ENCODE results near the gene SPTB. TPM values are rescaled to one million over a fixed set of nuclear protein-coding genes. Genes with fewer than 3 reads are reported as not detected.

The SPTB gene
- total RNA-seq, 2 donors from 2014 or later, result 5.6 to 9.9 TPM

GRCh38 chr14:64841121-64841651 is 38.5 kb downstream of the SPTB start:
- ATAC-seq (ENCODE audit: insufficient number of reproducible peaks, low FRiP score, low read depth) (no peak), DNase-seq (ENCODE audit: low spot score) (no peak)
- Histone ChIP-seq H3K4me3 (no peak overlapping the region), H3K27ac (no peak overlapping the region), H3K27me3 (replicated peaks; ENCODE audit: insufficient read depth) (no peaks in the 10 kb centered on the region), H3K36me3 (no peaks in the 10 kb centered on the region), H3K9me3 (no peaks in the 10 kb centered on the region), H3K4me1 (ENCODE audit: control insufficient read depth in 1 of 2, low read depth in 2 of 2) (peaks cover 0 to 17% of the 10 kb centered on the region in 2 donors)
- TF ChIP-seq CTCF (IDR thresholded peaks at IDR 0.05), result no peak

GRCh38 chr14:64838656-64839055 is 41.1 kb downstream of the SPTB start:
- no peak overlapping the region for H3K4me3 ChIP-seq
- H3K27ac ChIP-seq, result no peak overlapping the region

GRCh38 chr14:64835431-64835830 is 44.3 kb downstream of the SPTB start:
- Histone ChIP-seq H3K27ac (no peak overlapping the region), H3K4me3 (no peak overlapping the region), H3K4me1 (ENCODE audit: control insufficient read depth in 1 of 2, low read depth in 2 of 2) (no peaks in the 10 kb centered on the region), H3K36me3 (no peaks in the 10 kb centered on the region), H3K27me3 (replicated peaks; ENCODE audit: insufficient read depth) (no peaks in the 10 kb centered on the region), H3K9me3 (no peaks in the 10 kb centered on the region)
- DNase-seq (ENCODE audit: low spot score) (no peak), ATAC-seq (ENCODE audit: insufficient number of reproducible peaks, low FRiP score, low read depth) (no peak)
- TF ChIP-seq CTCF (IDR thresholded peaks at IDR 0.05), result no peak

More at GRCh38 chr14:64838656-64839055, 41.1 kb downstream of the SPTB start:
- H3K4me1 ChIP-seq (ENCODE audit: control insufficient read depth in 1 of 2, low read depth in 2 of 2), result peaks cover 0 to 17% of the 10 kb centered on the region in 2 donors
- no peak for DNase-seq (ENCODE audit: low spot score)
- no peak for TF ChIP-seq CTCF (IDR thresholded peaks at IDR 0.05)
- H3K27me3 ChIP-seq (replicated peaks; ENCODE audit: insufficient read depth), result no peaks in the 10 kb centered on the region
- H3K36me3 ChIP-seq, result no peaks in the 10 kb centered on the region
- no peak for ATAC-seq (ENCODE audit: insufficient number of reproducible peaks, low FRiP score, low read depth)
- H3K9me3 ChIP-seq, result no peaks in the 10 kb centered on the region

- DNase-seq (ENCODE audit: low spot score) (no peak), ATAC-seq (ENCODE audit: insufficient number of reproducible peaks, low FRiP score, low read depth) (no peak)
- Histone ChIP-seq H3K36me3 (no peaks in the 10 kb centered on the region), H3K4me3 (no peak overlapping the region), H3K27ac (no peak overlapping the region), H3K27me3 (replicated peaks; ENCODE audit: insufficient read depth) (no peaks in the 10 kb centered on the region), H3K9me3 (no peaks in the 10 kb centered on the region), H3K4me1 (ENCODE audit: control insufficient read depth in 1 of 2, low read depth in 2 of 2) (no peaks in the 10 kb centered on the region)
- no peak for TF ChIP-seq CTCF (IDR thresholded peaks at IDR 0.05)
These were observed 44.7 kb downstream of the SPTB start for GRCh38 chr14:64834965-64835364.

- no peak for DNase-seq (ENCODE audit: low spot score)
- Histone ChIP-seq H3K27ac (no peak overlapping the region), H3K27me3 (replicated peaks; ENCODE audit: insufficient read depth) (no peaks in the 10 kb centered on the region), H3K9me3 (no peaks in the 10 kb centered on the region), H3K36me3 (no peaks in the 10 kb centered on the region), H3K4me1 (ENCODE audit: control insufficient read depth in 1 of 2, low read depth in 2 of 2) (no peaks in the 10 kb centered on the region), H3K4me3 (no peak overlapping the region)
- ATAC-seq (ENCODE audit: insufficient number of reproducible peaks, low FRiP score, low read depth), result no peak
- no peak for TF ChIP-seq CTCF (IDR thresholded peaks at IDR 0.05)
These were observed 48.3 kb downstream of the SPTB start for GRCh38 chr14:64831419-64831818.

Data from thoracic aorta (tissue), 2 donors.